Panc1 (cell line): ENCODE measurements around the gene LMLN.

Experiments used
- POLR2AphosphoS5 ChIP-seq: IDR thresholded peaks from 2 replicates; pipeline ENCODE4 v1.6.1; 2012; ENCODE audit warnings: mild to moderate bottlenecking, low read depth, low read length, moderate library complexity
- SIN3A ChIP-seq: IDR thresholded peaks from 2 replicates; pipeline ENCODE4 v1.6.1; 2012; ENCODE audit warnings: low read depth, mild to moderate bottlenecking, low read length, moderate library complexity, borderline replicate concordance; ENCODE audit not compliant: insufficient read depth
- TCF7L2 ChIP-seq: IDR thresholded peaks from 2 replicates; pipeline ENCODE4 v1.6.1; 2011; ENCODE audit warnings: mild to moderate bottlenecking, low read depth, low read length, inconsistent platforms
- TF ChIP-seq, protein P1 (sequence below): fragments of 450-650 bp; IDR thresholded peaks from 2 replicates; pipeline ENCODE4 v1.5.1; 2017; ENCODE audit warnings: mild to moderate bottlenecking
- TF ChIP-seq, protein P2 (sequence below), 2 experiments: IDR thresholded peaks; 2 replicates each; pipeline ENCODE4 v1.6.1; 2011 to 2012; ENCODE audit warnings: low read depth in 2 of 2, control low read depth in 1 of 2, low read length in 1 of 2, mild to moderate bottlenecking in 1 of 2, moderate library complexity in 1 of 2; ENCODE audit not compliant: insufficient read depth in 1 of 2

DNA sequence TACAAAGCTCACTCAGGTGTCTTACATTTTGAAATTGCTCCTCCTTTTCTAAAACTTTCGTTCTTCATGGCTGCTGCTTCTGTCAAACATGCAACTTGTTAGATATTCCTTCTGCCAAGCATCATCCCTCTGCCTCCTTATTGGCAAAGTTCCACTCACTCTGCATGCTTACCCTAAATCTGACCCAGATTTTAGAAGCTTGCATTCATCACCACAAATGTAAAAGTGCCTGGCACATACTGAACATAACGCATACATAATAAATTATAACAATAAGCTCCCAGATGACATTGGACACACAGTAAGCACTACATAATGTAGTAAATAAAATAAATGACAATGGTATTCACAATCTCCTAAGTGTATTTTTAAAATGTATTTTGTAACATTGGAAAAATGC lies 107.4 kb downstream of the LMLN start:
- TF ChIP-seq, protein P1, sequence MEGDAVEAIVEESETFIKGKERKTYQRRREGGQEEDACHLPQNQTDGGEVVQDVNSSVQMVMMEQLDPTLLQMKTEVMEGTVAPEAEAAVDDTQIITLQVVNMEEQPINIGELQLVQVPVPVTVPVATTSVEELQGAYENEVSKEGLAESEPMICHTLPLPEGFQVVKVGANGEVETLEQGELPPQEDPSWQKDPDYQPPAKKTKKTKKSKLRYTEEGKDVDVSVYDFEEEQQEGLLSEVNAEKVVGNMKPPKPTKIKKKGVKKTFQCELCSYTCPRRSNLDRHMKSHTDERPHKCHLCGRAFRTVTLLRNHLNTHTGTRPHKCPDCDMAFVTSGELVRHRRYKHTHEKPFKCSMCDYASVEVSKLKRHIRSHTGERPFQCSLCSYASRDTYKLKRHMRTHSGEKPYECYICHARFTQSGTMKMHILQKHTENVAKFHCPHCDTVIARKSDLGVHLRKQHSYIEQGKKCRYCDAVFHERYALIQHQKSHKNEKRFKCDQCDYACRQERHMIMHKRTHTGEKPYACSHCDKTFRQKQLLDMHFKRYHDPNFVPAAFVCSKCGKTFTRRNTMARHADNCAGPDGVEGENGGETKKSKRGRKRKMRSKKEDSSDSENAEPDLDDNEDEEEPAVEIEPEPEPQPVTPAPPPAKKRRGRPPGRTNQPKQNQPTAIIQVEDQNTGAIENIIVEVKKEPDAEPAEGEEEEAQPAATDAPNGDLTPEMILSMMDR = no peak
- no peak for TF ChIP-seq POLR2AphosphoS5
- no peak for TF ChIP-seq TCF7L2
- TF ChIP-seq, protein P2, sequence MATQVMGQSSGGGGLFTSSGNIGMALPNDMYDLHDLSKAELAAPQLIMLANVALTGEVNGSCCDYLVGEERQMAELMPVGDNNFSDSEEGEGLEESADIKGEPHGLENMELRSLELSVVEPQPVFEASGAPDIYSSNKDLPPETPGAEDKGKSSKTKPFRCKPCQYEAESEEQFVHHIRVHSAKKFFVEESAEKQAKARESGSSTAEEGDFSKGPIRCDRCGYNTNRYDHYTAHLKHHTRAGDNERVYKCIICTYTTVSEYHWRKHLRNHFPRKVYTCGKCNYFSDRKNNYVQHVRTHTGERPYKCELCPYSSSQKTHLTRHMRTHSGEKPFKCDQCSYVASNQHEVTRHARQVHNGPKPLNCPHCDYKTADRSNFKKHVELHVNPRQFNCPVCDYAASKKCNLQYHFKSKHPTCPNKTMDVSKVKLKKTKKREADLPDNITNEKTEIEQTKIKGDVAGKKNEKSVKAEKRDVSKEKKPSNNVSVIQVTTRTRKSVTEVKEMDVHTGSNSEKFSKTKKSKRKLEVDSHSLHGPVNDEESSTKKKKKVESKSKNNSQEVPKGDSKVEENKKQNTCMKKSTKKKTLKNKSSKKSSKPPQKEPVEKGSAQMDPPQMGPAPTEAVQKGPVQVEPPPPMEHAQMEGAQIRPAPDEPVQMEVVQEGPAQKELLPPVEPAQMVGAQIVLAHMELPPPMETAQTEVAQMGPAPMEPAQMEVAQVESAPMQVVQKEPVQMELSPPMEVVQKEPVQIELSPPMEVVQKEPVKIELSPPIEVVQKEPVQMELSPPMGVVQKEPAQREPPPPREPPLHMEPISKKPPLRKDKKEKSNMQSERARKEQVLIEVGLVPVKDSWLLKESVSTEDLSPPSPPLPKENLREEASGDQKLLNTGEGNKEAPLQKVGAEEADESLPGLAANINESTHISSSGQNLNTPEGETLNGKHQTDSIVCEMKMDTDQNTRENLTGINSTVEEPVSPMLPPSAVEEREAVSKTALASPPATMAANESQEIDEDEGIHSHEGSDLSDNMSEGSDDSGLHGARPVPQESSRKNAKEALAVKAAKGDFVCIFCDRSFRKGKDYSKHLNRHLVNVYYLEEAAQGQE (IDR thresholded peaks at IDR 0.05; ENCODE audit: insufficient read depth in 1 of 2, low read depth in 2 of 2, low read length in 1 of 2) = no peak
- no peak for TF ChIP-seq SIN3A
